ENCODE data around the gene STK32A. TPM values are rescaled to one million over a fixed set of nuclear protein-coding genes. Genes with fewer than 3 reads are reported as not detected.
"Not testable (repeated sequence)": the region's sequence is repeated elsewhere in the genome, so short reads cannot be mapped to it uniquely, and the experiment has no call there.

Gene STK32A
- polyA plus RNA-seq, 3 donors: 12.2 to 17.9 (median 16.2) TPM

DNA sequence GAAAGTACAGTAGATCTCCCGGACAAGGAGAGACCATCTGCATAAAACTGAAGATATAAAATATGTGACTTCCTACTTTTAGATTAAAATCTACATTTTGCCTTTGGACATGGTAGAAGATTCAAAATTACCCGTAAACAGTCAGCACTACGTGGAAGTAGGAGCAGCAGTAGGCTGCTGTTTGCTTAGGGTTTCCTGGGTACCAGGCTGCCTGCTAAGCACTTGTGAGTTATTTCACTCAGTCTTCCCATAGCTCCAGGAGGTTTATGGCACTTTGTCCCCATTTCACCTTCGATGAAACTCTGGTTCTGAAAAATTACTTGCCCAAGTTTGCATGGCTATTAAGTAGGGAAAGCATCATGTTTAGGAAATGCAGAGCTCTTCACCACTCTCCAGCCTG is 92.6 kb downstream of the STK32A start:
- DNase-seq (ENCODE audit: extremely low read depth in 1 of 11, low read depth in 9 of 11, low spot score in 4 of 11): no peak

DNA sequence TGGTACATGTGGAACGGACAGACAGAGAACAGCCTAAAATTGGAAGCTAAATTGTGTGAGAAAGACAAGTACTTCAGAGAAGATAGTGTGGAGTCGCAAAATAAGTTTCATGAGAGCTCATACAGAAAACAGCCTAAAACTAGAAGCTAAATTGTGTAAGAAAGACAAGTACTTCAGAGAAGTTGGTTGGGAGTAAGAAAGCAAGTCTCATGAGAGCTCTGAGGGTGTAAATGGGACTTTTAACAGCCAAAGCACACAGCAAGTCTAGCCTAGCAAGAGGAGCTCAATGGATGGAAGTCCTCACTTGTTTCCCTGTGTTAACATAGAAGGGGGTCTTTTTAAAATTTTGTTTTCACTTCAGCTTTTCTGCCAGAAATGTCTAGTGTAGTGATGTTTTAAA is 93.1 kb downstream of the STK32A start:
- DNase-seq (ENCODE audit: extremely low read depth in 1 of 11, low read depth in 9 of 11, low spot score in 4 of 11): no peak

DNA sequence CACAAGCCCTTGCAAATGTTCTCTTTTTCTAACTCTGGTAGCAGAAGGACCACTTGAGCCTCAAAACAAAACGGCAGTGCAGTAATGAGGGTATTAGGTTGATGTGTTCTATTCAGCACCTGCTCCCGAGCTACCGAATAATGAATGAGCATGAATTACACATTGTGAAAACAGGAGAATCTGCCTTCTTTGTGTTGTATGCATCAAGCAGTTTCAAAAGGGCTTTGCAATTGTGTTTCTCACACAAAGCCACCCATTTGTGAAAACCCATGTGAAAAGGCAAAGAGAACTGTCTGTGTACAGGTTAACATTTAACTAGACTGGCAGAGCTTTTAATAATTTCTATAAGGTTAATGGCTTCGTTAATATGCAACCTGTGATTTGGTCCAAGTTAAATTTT is 97.8 kb downstream of the STK32A start:
- DNase-seq (ENCODE audit: extremely low read depth in 1 of 11, low read depth in 9 of 11, low spot score in 4 of 11): peak in 5 of 11 donors; percentile 8 to 39 (median 16)

DNA sequence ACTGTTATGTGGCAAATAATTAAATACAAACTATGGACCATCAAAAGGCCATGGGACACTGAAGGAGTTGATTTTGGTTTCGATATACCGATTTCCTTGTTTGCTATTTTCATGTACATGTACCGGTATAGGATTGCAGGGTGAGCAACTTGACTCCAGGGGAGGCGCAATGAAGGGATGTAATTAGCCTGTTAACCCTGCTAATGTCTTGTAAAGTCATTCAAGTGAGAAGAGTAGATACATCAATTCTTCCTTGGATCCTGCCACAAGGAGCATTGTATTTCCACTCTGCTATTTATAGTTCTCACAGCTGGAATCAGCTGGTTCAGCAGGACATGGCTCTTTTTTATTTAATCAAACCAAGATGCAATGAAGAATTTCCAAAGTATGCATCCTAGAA is 102.0 kb downstream of the STK32A start:
- DNase-seq (ENCODE audit: extremely low read depth in 1 of 11, low read depth in 9 of 11, low spot score in 4 of 11): peak in 8 of 11 donors; percentile 26 to 56 (median 42)

DNA sequence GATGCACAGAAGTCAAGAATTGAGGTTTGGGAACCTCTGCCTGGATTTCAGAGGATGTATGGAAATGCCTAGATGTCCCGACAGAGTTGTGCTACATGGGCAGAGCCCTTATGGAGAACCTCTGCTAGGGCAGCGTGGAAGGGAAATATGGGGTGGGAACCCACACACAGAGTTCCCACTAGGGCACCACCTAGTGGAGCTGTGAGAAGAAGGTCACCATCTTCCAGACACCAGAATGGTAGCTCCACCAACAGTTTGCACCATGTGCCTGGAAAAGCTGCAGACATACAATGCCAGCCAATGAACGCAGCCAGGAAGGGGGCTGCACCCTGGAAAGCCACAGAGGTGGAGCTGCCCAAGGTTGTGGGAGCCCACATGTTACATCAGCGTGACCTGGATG is 104.5 kb downstream of the STK32A start:
- no peak for DNase-seq (ENCODE audit: extremely low read depth in 1 of 11, low read depth in 9 of 11, low spot score in 4 of 11)

DNA sequence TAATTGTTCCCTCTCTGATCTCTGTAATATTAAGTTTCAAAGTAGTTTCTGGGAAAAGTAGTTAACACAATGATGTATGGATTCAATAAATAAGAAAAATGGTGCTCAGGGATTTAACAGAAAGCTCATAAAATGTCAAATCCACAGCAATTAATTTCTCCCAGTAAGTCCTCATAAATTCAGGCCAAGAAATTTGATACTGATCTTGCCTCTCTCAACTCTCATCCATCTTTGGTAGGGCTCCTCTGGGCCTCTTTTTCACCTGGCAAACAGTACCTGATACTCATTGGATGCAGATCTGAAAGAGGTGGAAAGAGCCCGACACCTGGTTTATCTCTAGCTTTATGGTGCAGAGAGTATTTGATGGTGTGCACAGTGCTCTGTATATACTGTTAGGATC is 106.1 kb downstream of the STK32A start:
- peak in 4 of 11 donors; percentile 9 to 42 (median 34) for DNase-seq (ENCODE audit: extremely low read depth in 1 of 11, low read depth in 9 of 11, low spot score in 4 of 11)

DNA sequence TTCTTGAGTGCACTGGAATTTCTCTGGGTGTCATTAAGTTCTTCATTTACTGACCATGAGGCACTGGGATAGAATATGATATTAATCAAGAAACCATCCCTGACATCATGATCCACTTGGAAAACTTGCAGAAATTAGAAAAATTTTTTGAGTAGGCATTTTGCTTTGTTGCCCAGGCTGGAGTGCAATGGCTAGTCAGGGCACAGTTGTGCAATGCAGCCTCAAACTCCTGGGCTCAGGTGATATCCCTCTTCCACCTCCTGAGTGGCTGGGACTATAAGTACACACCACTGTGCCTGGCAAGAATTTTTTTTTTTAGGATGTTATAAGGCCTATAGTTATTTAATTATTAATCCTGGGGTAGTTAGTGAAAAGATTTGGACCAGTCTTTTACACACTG is 106.5 kb downstream of the STK32A start:
- no peak for DNase-seq (ENCODE audit: extremely low read depth in 1 of 11, low read depth in 9 of 11, low spot score in 4 of 11)

DNA sequence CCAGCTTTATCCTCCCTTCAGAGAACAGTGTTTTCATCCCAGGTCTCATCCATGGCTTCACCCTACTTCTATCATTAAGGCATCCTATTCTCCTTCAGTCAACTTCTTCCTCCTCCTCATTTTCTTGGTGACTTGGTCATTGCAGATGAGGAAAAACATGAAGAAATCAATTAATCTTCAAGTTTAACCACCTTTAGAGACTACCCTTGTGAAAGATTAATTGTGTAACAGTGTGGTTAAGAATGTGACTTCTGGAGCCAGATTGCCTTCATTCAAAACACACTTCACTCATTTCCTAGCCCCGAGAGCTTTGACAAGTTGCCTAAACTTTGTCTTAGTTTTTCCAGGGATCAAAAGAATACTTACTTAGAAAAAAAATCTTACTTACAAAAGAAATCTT is 110.0 kb downstream of the STK32A start:
- DNase-seq (ENCODE audit: extremely low read depth in 1 of 11, low read depth in 9 of 11, low spot score in 4 of 11): no peak

DNA sequence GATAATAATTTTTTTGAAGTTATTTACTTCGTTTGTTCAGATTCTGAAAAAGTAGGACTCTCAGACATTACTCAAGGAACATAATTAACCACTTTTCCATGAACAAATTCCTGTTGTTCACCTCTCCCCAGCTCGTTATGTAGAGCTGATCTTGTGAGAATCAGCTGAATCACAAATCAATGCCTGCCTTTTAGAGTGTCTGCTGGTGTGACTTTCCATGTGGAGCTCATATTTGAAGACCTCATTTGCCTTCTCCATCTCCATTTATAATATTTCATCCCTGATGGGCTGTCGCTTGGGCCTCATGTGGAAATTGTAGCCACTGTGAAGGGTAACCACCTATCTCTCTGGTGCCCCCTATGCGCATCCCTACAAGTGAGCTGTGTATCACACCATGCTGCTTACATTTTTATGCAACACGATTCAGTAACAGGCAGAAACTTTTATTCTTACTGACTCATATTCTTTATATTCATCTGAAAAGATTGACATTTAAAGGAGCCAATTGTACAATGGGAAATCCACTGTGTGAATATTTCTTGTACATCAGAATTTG is 111.3 kb downstream of the STK32A start:
- no peak for DNase-seq (ENCODE audit: extremely low read depth in 1 of 11, low read depth in 9 of 11, low spot score in 4 of 11)

DNA sequence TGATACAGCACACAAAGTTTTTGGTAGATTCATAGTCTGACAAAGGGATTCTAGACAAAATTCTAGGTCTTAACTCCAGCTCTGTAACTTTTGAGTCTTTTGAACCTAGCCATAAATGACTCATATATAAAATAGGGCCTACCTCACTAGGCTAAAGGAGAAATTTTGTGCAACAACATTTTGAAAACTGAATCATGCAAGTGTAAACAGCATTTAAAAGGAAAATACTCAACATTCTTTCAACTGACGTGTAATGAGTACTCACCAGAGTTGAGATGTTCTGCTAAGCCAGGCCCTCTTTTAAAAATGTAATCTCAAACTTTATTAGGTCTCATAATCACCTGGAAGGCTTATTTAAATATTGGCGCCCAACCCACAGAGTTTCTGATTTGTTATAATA is 113.2 kb downstream of the STK32A start:
- no peak for DNase-seq (ENCODE audit: extremely low read depth in 1 of 11, low read depth in 9 of 11, low spot score in 4 of 11)

DNA sequence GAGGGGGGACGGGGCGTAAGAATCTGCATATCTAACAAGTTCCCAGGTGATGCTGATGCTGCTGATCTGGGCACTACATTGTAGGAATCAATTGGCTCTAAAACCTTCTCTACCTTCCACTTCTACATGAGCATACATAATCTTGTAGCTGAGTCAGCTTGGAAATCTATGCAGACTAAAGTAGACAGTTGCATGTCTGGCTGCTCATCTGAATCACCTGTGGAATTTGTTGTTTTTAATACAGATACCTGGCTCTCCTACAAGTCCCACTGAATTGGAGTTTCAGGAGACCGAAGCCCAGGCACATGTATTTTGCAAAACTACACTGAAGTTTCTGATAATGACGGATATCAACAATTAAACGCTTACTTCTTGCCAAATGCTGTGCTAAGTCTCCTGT is 113.6 kb downstream of the STK32A start:
- no peak for DNase-seq (ENCODE audit: extremely low read depth in 1 of 11, low read depth in 9 of 11, low spot score in 4 of 11)

DNA sequence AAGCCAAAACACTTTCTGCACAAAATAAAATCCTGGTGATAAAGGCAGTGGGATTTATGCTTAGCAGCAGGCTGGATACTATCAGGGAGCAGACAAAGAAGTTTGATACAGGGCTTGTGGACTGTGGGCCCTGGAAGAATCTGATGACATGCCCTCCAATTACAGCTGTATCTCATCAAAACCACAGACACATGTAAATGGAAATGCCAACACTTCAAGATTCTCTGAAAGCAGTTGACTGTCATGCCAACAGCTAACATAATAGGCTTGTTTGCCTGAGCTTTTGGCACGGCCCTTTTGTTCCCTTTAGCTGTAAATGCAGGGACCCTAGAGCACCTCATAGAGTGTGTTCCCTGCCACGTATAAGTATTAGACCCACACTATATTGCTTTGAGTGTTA is 114.4 kb downstream of the STK32A start:
- DNase-seq (ENCODE audit: extremely low read depth in 1 of 11, low read depth in 9 of 11, low spot score in 4 of 11): no peak

DNA sequence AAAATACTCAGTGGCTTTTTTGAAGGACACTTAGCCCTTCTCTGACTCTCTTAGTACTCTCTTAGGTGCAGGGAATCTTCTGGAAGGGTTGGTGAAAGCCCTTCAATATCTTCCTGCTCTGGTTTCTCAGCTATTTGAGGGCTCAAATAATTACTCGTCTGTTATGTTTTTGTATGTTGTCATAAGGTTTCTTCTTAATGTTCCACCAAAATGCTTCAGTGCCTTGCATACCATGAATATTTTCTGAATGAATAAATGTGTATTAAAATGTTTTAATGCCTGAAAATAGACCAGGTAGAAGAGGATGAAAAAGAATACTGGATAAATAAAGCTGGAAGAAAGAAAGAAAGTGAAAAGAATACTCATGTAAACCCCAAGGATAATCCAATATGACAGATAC is 124.3 kb downstream of the STK32A start:
- DNase-seq (ENCODE audit: extremely low read depth in 1 of 11, low read depth in 9 of 11, low spot score in 4 of 11): no peak

DNA sequence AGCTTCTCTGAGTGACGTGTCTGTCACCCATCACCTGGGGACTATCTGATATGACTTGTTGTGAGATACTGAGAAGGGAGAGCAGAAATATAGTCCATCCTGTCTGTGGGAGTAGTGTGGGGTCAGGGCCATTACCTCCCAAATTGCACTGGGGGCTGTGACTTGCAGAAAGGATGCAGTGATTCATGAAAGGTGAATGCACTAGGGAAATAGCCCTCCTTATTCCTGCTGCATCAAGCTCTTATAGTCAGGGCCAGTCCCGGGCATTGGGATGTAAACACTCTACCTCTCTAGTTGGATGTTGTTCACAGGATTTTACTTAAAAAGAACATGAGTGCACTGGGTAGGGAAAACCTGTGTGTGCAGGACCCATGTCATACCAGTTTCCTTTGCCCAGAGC is 124.8 kb downstream of the STK32A start:
- DNase-seq (ENCODE audit: extremely low read depth in 1 of 11, low read depth in 9 of 11, low spot score in 4 of 11): no peak

DNA sequence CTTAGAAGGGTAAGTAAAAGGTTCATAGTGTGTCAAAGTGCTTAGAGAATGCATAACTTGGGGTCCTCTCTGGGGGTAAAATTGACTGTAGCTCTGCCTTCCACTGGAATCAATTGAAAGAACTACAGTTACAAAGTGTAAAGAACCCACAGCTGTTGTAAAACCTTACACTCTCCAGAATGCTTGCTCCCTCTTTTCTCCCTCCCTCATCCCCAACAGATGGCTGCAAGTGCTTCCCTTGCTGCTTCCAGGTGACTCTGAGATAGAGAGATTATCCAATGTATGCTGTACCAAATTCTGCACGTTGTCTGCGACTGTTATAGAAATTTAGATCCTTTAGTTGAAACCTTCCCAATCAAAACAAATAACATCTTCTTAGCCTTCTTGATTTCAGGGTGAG is 126.0 kb downstream of the STK32A start:
- no peak for DNase-seq (ENCODE audit: extremely low read depth in 1 of 11, low read depth in 9 of 11, low spot score in 4 of 11)

DNA sequence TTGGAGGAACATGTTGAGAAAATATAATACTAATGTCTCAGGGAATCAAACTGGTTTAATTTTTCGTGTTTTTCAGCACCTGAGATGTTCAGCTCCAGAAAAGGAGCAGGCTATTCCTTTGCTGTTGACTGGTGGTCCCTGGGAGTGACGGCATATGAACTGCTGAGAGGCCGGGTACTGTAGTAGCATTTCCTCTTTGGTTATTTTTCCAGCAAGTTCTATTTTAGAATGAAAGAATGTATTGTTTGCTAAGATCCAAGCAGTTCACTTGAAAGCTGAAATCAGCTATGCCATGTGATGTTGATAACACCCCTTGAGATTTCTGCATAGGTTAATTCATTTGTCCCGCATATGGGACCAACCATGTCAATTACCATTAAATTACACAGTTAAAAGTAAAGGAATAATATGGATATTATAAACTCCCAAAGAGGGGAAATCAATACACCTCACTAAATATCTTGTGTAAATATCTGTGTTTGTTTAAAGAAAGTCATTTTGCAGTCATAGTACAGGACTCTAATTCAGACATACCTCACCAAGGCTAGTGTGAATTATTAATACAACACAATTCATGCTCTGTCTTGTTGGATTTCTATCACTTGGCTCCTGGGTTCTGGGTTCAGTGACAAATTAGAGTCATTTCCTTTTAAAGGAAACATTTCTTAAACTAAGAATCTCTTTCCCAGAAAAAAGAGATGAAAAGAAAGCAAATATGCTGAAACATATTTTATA is 126.8 kb downstream of the STK32A start:
- DNase-seq (ENCODE audit: extremely low read depth in 1 of 11, low read depth in 9 of 11, low spot score in 4 of 11): no peak

DNA sequence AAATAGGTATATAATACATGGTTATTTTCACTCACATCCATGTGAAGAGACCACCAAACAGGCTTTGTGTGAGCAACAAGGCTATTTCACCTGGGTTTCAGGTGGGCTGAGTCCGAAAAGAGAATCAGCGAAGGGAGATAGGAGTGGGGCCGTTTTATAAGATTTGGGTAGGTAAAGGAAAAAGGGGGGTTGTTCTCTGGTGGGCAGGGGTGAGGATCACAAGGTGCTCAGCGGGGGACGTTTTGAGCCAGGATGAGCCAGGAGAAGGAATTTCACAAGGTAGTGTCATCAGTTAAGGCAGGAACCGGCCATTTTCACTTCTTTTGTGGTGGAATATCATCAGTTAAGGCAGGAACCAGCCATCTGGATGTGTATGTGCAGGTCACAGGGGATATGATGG is 132.6 kb downstream of the STK32A start:
- DNase-seq (ENCODE audit: extremely low read depth in 1 of 11, low read depth in 9 of 11, low spot score in 4 of 11): not testable (repeated sequence)

DNA sequence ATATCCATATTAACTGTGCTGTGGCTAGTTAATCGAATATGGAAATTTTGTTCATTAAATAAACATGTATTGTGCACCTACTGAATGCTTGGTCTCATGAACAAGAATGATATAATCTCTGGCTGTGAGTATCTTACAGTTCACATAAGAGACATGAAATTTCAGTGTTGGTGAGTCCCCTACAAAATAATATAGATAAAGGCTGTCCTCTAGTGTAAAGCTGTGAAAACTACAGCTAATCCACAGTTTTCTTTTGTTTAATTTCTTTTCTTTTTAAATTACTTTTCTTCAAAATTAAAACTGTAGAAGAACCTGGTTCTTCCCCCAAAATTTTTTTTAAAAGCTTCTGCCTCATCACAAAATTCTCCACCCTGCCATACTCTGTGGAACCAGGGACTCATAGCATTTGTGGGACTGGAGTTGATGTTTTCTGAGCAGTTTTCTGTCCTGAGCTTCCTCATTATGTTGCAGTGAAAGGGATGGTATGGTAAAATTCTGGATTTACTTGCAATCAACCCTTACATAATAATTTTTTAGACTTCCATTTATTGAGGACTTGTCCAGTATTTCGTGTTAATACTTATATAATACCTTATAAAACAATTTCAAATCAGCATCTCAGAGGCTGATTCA is 135.0 kb downstream of the STK32A start:
- DNase-seq (ENCODE audit: extremely low read depth in 1 of 11, low read depth in 9 of 11, low spot score in 4 of 11): no peak

DNA sequence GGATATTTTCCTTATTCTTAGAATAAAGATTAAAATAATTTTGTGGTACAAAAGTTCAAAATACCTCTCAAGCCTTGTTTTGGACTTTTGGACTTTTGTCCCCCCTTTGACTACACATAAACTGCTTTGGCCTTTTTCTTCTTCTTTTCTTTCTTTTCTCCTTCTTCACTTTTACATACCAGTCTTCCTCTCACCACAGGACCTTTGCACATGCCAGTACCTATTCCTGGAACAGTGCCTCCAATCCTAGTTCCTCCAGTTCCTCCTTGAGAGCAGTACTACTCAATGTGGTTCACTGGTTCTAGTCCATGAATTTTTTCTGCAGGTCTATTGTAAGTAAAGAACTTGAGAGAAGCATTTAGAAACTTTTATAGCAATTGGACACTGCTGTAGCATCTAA is 136.5 kb downstream of the STK32A start:
- DNase-seq (ENCODE audit: extremely low read depth in 1 of 11, low read depth in 9 of 11, low spot score in 4 of 11): no peak

DNA sequence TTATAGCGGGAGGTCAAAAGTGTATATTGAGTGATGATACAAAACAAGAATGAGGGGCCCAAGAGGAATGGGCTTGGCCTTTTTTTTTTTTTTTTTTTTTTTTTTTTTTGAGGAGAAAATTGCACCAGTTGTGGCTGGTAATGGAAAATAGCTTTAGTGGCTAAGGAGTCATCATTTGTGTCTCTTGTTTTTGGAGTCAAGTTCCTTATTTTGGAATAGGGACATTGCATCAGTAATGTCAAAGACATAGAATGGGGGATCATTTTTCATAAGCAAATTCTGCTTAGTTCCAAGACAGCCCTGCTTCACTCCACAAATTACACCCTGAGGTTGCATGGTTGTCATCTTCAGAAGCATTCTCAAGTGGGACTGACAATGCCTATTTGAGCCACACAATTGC is 137.4 kb downstream of the STK32A start:
- DNase-seq (ENCODE audit: extremely low read depth in 1 of 11, low read depth in 9 of 11, low spot score in 4 of 11): no peak

DNA sequence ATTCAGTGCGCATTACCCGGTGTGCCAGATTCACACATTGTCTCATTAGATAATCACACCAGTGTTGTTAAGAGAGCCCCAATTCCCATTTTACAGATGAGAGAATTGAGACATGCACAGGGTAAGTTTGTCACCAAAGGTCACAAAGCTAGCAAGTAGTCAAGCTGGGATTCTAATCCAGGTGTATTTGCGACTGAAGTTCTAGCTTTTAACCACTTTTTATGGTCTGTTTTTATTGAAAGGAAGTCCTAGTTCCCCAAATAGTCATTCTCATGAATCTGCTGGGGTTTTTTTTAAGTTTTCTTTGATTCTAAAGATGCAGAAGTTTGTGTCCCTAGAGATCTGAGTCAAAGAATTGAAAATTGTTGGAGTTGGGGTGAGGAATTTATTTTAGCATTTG is 138.5 kb downstream of the STK32A start:
- DNase-seq (ENCODE audit: extremely low read depth in 1 of 11, low read depth in 9 of 11, low spot score in 4 of 11): no peak
